Measurements from ENCODE around the gene CD80.

DNA sequence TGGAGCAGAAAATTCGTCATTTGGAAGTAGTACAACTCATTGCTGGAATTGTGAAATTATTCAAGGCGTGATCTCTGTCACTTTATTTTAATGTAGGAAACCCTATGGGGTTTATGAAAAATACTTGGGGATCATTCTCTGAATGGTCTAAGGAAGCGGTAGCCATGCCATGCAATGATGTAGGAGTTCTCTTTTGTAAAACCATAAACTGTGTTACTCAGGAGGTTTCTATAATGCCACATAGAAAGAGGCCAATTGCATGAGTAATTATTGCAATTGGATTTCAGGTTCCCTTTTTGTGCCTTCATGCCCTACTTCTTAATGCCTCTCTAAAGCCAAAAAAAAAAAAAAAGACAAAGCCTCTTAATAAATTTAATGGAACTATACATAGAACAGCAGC, 66.6 kb downstream of the CD80 start:
- TF ChIP-seq POLR2A (IDR thresholded peaks at IDR 0.05; ENCODE audit: control extremely low read depth in 1 of 2, low read depth in 2 of 2, low read length in 2 of 2) (no peak), CREB1 (IDR thresholded peaks at IDR 0.05) (no peak), EZH2 (IDR thresholded peaks at IDR 0.05; ENCODE audit: low read depth, low read length, severe bottlenecking) (no peak), ASH2L (IDR thresholded peaks at IDR 0.05; ENCODE audit: low read length) (no peak), JUN (IDR thresholded peaks at IDR 0.05; ENCODE audit: low read depth, low read length) (no peak), JUND (IDR thresholded peaks at IDR 0.05; ENCODE audit: low read length) (no peak), POLR2AphosphoS5 (IDR thresholded peaks at IDR 0.05; ENCODE audit: low read depth, low read length) (no peak)
- TF ChIP-seq, protein P1, sequence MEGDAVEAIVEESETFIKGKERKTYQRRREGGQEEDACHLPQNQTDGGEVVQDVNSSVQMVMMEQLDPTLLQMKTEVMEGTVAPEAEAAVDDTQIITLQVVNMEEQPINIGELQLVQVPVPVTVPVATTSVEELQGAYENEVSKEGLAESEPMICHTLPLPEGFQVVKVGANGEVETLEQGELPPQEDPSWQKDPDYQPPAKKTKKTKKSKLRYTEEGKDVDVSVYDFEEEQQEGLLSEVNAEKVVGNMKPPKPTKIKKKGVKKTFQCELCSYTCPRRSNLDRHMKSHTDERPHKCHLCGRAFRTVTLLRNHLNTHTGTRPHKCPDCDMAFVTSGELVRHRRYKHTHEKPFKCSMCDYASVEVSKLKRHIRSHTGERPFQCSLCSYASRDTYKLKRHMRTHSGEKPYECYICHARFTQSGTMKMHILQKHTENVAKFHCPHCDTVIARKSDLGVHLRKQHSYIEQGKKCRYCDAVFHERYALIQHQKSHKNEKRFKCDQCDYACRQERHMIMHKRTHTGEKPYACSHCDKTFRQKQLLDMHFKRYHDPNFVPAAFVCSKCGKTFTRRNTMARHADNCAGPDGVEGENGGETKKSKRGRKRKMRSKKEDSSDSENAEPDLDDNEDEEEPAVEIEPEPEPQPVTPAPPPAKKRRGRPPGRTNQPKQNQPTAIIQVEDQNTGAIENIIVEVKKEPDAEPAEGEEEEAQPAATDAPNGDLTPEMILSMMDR (IDR thresholded peaks at IDR 0.05; ENCODE audit: control extremely low read depth in 1 of 3, insufficient read depth in 1 of 3, low read depth in 1 of 3, low read length in 3 of 3), result no peak
